Uterus (tissue), 4 donors: ENCODE data around the gene FIGNL1. TPM values are rescaled to one million over a fixed set of nuclear protein-coding genes. Genes with fewer than 3 reads are reported as not detected.

ENCODE experiments used
- DNase-seq, 2 donors: peaks; one replicate each; pipeline ENCODE4 v3.0.0-alpha.2; 2019 to 2020
- H3K27ac ChIP-seq, 2 donors: fragments of 200-600 bp; sonication (generic); 1 replicate in 1 of 2; 2 replicates in 1 of 2; pipeline ENCODE4 v1.5.1; 2016 to 2018
- H3K27me3 ChIP-seq, 2 donors: fragments of 200-600 bp; sonication (generic); one replicate each; pipeline ENCODE4 v1.5.1; 2018 to 2019; ENCODE audit warnings: control low read depth in 1 of 2
- H3K36me3 ChIP-seq, 2 donors: fragments of 200-600 bp; sonication (generic); one replicate each; pipeline ENCODE4 v1.5.1; 2019; ENCODE audit warnings: control low read depth in 1 of 2
- H3K4me1 ChIP-seq, 2 donors: fragments of 200-600 bp; sonication (generic); one replicate each; pipeline ENCODE4 v1.5.1; 2018 to 2019; ENCODE audit warnings: control low read depth in 1 of 2
- H3K4me3 ChIP-seq, 2 donors: fragments of 200-600 bp; sonication (generic); 1 replicate in 1 of 2; 2 replicates in 1 of 2; pipeline ENCODE4 v1.5.1; 2018 to 2019; ENCODE audit warnings: mild to moderate bottlenecking in 1 of 2
- H3K9me3 ChIP-seq, 2 donors: fragments of 200-600 bp; sonication (generic); one replicate each; pipeline ENCODE4 v1.5.1; 2019; ENCODE audit warnings: control low read depth in 1 of 2
- POLR2A ChIP-seq, 2 donors: fragments of 450-650 bp; IDR thresholded peaks; one replicate each; pipeline ENCODE4 v1.6.1; 2016; ENCODE audit warnings: antibody characterized with exemption in 2 of 2, mild to moderate bottlenecking in 1 of 2, moderate library complexity in 1 of 2
- intact Hi-C: fragments of 100-400 bp; cut with DNase I; formaldehyde crosslinking; loops from one replicate; pipeline ENCODE4 v1.15.1; 2023; ENCODE audit warnings: low total_unique reads
- total RNA-seq, 4 donors: library from RNA; depleted of rRNA in 3 of 4; stranded (reverse); fragments of >200 nt in 3 of 4; gene quantifications; one replicate each; pipeline versions ENCODE4 v1.1.0 to v1.2.4, GENCODE V29; 2014 to 2023
- TF ChIP-seq, protein P1 (sequence below), 4 experiments: fragments of 200-600 bp in 2 of 4; fragments of 450-650 bp in 2 of 4; sonication (generic) in 2 of 4; IDR thresholded peaks; one replicate each; pipeline ENCODE4 v1.5.1; 2016 to 2019; ENCODE audit warnings: antibody characterized with exemption in 4 of 4, mild to moderate bottlenecking in 2 of 4, moderate library complexity in 1 of 4
- donor health status: DM: yes; HTN: yes; CAD: no.

FIGNL1 gene
- total RNA-seq, 4 donors from 2014 or later: 14.2 to 48.2 (median 16.4) TPM

GRCh38 chr7:50471970-50472369 lies 21.8 kb upstream of the FIGNL1 start:
- Histone ChIP-seq H3K9me3 (no peaks in the 10 kb centered on the region), H3K4me3 (no peak overlapping the region), H3K36me3 (no peaks in the 10 kb centered on the region), H3K4me1 (no peaks in the 10 kb centered on the region), H3K27ac (no peak overlapping the region), H3K27me3 (no peaks in the 10 kb centered on the region)
- TF ChIP-seq, protein P1, sequence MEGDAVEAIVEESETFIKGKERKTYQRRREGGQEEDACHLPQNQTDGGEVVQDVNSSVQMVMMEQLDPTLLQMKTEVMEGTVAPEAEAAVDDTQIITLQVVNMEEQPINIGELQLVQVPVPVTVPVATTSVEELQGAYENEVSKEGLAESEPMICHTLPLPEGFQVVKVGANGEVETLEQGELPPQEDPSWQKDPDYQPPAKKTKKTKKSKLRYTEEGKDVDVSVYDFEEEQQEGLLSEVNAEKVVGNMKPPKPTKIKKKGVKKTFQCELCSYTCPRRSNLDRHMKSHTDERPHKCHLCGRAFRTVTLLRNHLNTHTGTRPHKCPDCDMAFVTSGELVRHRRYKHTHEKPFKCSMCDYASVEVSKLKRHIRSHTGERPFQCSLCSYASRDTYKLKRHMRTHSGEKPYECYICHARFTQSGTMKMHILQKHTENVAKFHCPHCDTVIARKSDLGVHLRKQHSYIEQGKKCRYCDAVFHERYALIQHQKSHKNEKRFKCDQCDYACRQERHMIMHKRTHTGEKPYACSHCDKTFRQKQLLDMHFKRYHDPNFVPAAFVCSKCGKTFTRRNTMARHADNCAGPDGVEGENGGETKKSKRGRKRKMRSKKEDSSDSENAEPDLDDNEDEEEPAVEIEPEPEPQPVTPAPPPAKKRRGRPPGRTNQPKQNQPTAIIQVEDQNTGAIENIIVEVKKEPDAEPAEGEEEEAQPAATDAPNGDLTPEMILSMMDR (IDR thresholded peaks at IDR 0.05): no peak
- TF ChIP-seq POLR2A (IDR thresholded peaks at IDR 0.05): no peak
- no peak for DNase-seq
- intact Hi-C loops: loop anchor here (10.0 kb wide), 1 partner anchor 203 kb away; no protein-coding TSS in a partner anchor

DNA sequence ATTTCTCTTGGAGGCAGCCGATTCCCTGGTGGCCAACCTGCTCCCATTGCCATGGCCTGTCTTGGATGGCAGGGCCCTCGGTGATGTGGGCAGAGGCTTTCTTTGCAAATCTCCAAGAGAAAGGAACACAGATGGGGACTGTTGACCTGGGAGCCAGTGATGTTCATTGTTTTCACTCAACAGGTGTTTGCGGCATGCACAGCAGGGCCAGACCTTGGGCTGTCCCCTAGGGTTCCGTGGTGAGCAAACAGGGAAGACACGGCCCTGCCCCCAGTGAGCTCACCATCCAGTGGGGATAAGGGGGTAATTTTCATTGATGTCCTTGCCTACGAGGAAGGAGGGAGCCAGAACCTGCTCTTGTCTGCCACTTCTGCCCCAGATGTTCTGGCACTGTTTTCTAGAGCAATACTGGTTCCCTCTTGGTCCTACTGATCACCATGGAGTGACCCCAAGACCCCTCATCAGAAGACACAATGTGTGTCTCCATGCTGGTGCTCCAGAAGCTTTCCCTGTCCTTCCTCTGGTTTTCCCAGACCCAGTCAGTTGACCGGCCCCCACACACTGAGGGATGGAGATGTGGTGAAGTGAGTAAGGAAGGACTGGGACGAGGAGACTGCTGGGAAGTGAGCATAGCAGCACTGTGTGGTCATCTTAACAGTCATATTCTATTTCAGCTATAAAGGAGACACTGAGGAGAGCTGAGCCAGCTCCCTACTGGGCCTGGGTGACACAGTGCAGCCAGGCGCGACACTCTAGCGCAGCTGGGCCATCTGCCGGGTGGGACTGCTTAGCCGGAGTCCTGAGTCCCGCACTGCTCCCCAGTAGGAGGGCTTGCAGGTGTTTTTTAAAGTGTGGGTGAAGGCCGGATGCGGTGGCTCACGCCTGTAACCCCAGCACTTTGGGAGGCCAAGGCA lies 20.4 kb upstream of the FIGNL1 start:
- Histone ChIP-seq H3K4me1 (no peaks in the 10 kb centered on the region), H3K9me3 (no peaks in the 10 kb centered on the region), H3K36me3 (no peaks in the 10 kb centered on the region), H3K27ac (no peak overlapping the region), H3K4me3 (no peak overlapping the region), H3K27me3 (no peaks in the 10 kb centered on the region)
- no peak for DNase-seq
- TF ChIP-seq, protein P1 (IDR thresholded peaks at IDR 0.05): no peak
- no peak for TF ChIP-seq POLR2A (IDR thresholded peaks at IDR 0.05)
- intact Hi-C loops: loop anchor here (10.0 kb wide), 1 partner anchor 204 kb away; no protein-coding TSS in a partner anchor

- Histone ChIP-seq H3K4me1 (no peaks in the 10 kb centered on the region), H3K27ac (no peak overlapping the region), H3K9me3 (no peaks in the 10 kb centered on the region), H3K27me3 (no peaks in the 10 kb centered on the region), H3K4me3 (no peak overlapping the region), H3K36me3 (no peaks in the 10 kb centered on the region)
- intact Hi-C loops: no loop called here
- DNase-seq: no peak
- TF ChIP-seq, protein P1 (IDR thresholded peaks at IDR 0.05): no peak
- TF ChIP-seq POLR2A (IDR thresholded peaks at IDR 0.05): no peak
These were observed 19.0 kb upstream of the FIGNL1 start for GRCh38 chr7:50469181-50469580.

- Histone ChIP-seq H3K27ac (peak overlapping the region in 1 of 2 donors; percentile 29), H3K9me3 (no peaks in the 10 kb centered on the region), H3K4me3 (no peak overlapping the region), H3K4me1 (no peaks in the 10 kb centered on the region), H3K36me3 (no peaks in the 10 kb centered on the region), H3K27me3 (no peaks in the 10 kb centered on the region)
- intact Hi-C loops: no loop called here
- peak; percentile 85 to 87 for DNase-seq
- TF ChIP-seq POLR2A (IDR thresholded peaks at IDR 0.05): no peak
- TF ChIP-seq, protein P1 (IDR thresholded peaks at IDR 0.05): peak; percentile 90 to 95 (median 94)
These were observed 17.9 kb upstream of the FIGNL1 start for GRCh38 chr7:50467817-50468610.
